K562 (cell line): Measurements from ENCODE around the gene THAP11. TPM values are rescaled to one million over a fixed set of nuclear protein-coding genes. Genes with fewer than 3 reads are reported as not detected.

ENCODE experiments used
- ATAC-seq: fragments of 200-7000 bp; cut with Tn5 transposase; 3 replicates; pipeline ENCODE4 v1.9.1; 2020; ENCODE audit warnings: moderate library complexity
- BruUV-seq: library from RNA; stranded (reverse); fragments of 400-500 nt; replicated peaks from 2 replicates; lab custom pipeline; 2021; lab: Mats Ljungman, UMichigan
- CTCF ChIA-PET: fragments of 300-600 bp; formaldehyde crosslinking; extraction: SDS; loops from one replicate; lab custom pipeline; 2021; ENCODE audit warnings: low intra/inter-chr PET ratio; lab: Yijun Ruan, JAX
- POLR2A ChIA-PET: fragments of 300-600, 350-650 bp; sonication (Branson Sonifier 250); formaldehyde crosslinking; extraction: SDS; loops from one replicate; lab custom pipeline; 2021; ENCODE audit warnings: antibody characterized with exemption, inconsistent platforms; lab: Yijun Ruan, JAX
- DNase-seq, 4 experiments: peaks; one replicate each; pipeline versions ENCODE4 v3.0.0 to v3.0.0-alpha.2; 2011 to 2018; ENCODE audit warnings: low spot score in 3 of 4, mixed read lengths in 3 of 4; ENCODE audit errors: extremely low read depth in 1 of 4
- FAIRE-seq: peaks from 2 replicates; lab custom pipeline; 2011; peaks lifted over from hg19 to GRCh38; lab: Jason Lieb, UNC
- H2AFZ ChIP-seq: 2 replicates; pipeline ENCODE4 v1.6.0; 2011; ENCODE audit warnings: low read depth, low read length, control low read depth, inconsistent platforms
- H3K27ac ChIP-seq: fragments of 200-600 bp; 3 replicates; pipeline ENCODE4 v1.8.0; 2011; ENCODE audit warnings: low read depth, mild to moderate bottlenecking, control low read depth, inconsistent platforms, low read length, moderate library complexity, mixed read lengths; ENCODE audit errors: extremely low read depth
- H3K27me3 ChIP-seq, 2 experiments: fragments of 300-600 bp in 1 of 2; 2 replicates in 1 of 2; 3 replicates in 1 of 2; pipeline versions ENCODE4 v1.6.0 to v1.8.0; 2011; ENCODE audit warnings: inconsistent platforms in 2 of 2, low read length in 2 of 2, mild to moderate bottlenecking in 1 of 2, mixed read lengths in 1 of 2, moderate library complexity in 1 of 2; ENCODE audit not compliant: control insufficient read depth in 2 of 2, insufficient read depth in 2 of 2
- H3K36me3 ChIP-seq: fragments of 300-600 bp; 3 replicates; pipeline ENCODE4 v1.8.0; 2011; ENCODE audit warnings: mild to moderate bottlenecking, low read length, inconsistent platforms; ENCODE audit not compliant: control insufficient read depth, insufficient read depth
- H3K4me1 ChIP-seq, 2 experiments: fragments of 200-600 bp in 1 of 2; replicated peaks in 1 of 2; 2 replicates in 1 of 2; 3 replicates in 1 of 2; pipeline versions ENCODE4 v1.5.1 to v1.8.0; 2011; ENCODE audit warnings: inconsistent platforms in 2 of 2, low read length in 2 of 2, mild to moderate bottlenecking in 1 of 2, mixed read lengths in 1 of 2, moderate library complexity in 1 of 2; ENCODE audit not compliant: control insufficient read depth in 2 of 2, insufficient read depth in 2 of 2
- H3K4me2 ChIP-seq: 2 replicates; pipeline ENCODE4 v1.6.1; 2011; ENCODE audit warnings: low read length, control low read depth, inconsistent platforms, mixed read lengths; ENCODE audit not compliant: insufficient read depth
- H3K4me3 ChIP-seq: fragments of 200-600 bp; sonication (generic), shearing (Covaris generic); 2 replicates; pipeline ENCODE4 v1.5.1; 2016; ENCODE audit warnings: control low read depth, inconsistent platforms
- H3K79me2 ChIP-seq: fragments of 200-600 bp; 3 replicates; pipeline ENCODE4 v1.8.0; 2011; ENCODE audit warnings: low read length, inconsistent platforms; ENCODE audit not compliant: control insufficient read depth, insufficient read depth
- H3K9ac ChIP-seq, 2 experiments: 2 replicates each; pipeline versions ENCODE4 v1.6.0 to v1.6.1; 2011; ENCODE audit warnings: low read depth in 2 of 2, low read length in 2 of 2, control low read depth in 1 of 2, inconsistent platforms in 1 of 2, mild to moderate bottlenecking in 1 of 2, mixed read lengths in 1 of 2; ENCODE audit not compliant: insufficient read depth in 1 of 2
- H3K9me1 ChIP-seq: one replicate; pipeline ENCODE4 v1.6.0; 2011; ENCODE audit warnings: inconsistent platforms, mild to moderate bottlenecking, low read length, moderate library complexity; ENCODE audit not compliant: control insufficient read depth, insufficient read depth
- H3K9me3 ChIP-seq: replicated peaks from 2 replicates; pipeline ENCODE4 v1.5.1; 2011; ENCODE audit warnings: low read depth, low read length, inconsistent platforms; ENCODE audit not compliant: control insufficient read depth, insufficient read depth
- H4K20me1 ChIP-seq: replicated peaks from 2 replicates; pipeline ENCODE4 v1.6.1; 2011; ENCODE audit warnings: low read length, inconsistent platforms, mixed read lengths; ENCODE audit not compliant: control insufficient read depth, insufficient read depth
- CEBPG ChIP-seq, 3 experiments: fragments of 200-800 bp in 1 of 3; sonication (Bioruptor generic) in 1 of 3; sonication (generic) in 1 of 3; formaldehyde crosslinking in 1 of 3; IDR thresholded peaks in 2 of 3; conservative IDR thresholded peaks in 1 of 3; 2 replicates each; pipeline versions ENCODE4 v1.6.1 to v1.8.0; 2016 to 2022; ENCODE audit warnings: missing compliant biosample characterization in 2 of 3, missing genetic modification characterization in 2 of 3, mild to moderate bottlenecking in 1 of 3, missing genetic modification reagents in 1 of 3
- FOXM1 ChIP-seq, 2 experiments: fragments of 450-650 bp in 1 of 2; sonication (generic) in 1 of 2; formaldehyde crosslinking in 1 of 2; IDR thresholded peaks; 2 replicates each; pipeline versions ENCODE4 v1.6.1 to v1.9.0; 2017 to 2022; ENCODE audit warnings: low read depth in 2 of 2, mild to moderate bottlenecking in 2 of 2, missing genetic modification reagents in 1 of 2, moderate library complexity in 1 of 2
- HDAC1 ChIP-seq, 2 experiments: fragments of 450-650 bp; IDR thresholded peaks; 2 replicates each; pipeline ENCODE4 v1.6.1; 2016 to 2017; ENCODE audit warnings: inconsistent platforms in 1 of 2, mild to moderate bottlenecking in 1 of 2, moderate library complexity in 1 of 2
- MTA1 ChIP-seq: fragments of 450-650 bp; IDR thresholded peaks from 2 replicates; pipeline ENCODE4 v1.6.1; 2017; ENCODE audit warnings: borderline replicate concordance
- RB1 ChIP-seq: fragments of 450-650 bp; IDR thresholded peaks from 2 replicates; pipeline ENCODE4 v1.6.1; 2017; ENCODE audit warnings: low read depth, mild to moderate bottlenecking
- SMAD1 ChIP-seq: fragments of 150-350 bp; IDR thresholded peaks from 2 replicates; pipeline ENCODE4 v1.6.1; 2014; ENCODE audit warnings: low read length, low read depth; ENCODE audit not compliant: partially characterized antibody
- STAG1 ChIP-seq: sonication (generic); formaldehyde crosslinking; IDR thresholded peaks from 2 replicates; pipeline ENCODE4 v1.5.0; 2020; ENCODE audit warnings: missing genetic modification reagents, borderline replicate concordance
- ZBTB7A ChIP-seq: IDR thresholded peaks from 2 replicates; pipeline ENCODE4 v1.6.1; 2011; ENCODE audit warnings: low read depth, mild to moderate bottlenecking, low read length, moderate library complexity, borderline replicate concordance; ENCODE audit not compliant: control insufficient read depth
- whole genome bisulfite sequencing: fragments of 100-300 bp; shearing (Covaris generic); methylation state at CpG from one replicate; pipeline ENCODE4 v1.1.6; 2016; ENCODE audit warnings: low coverage, mixed read lengths; ENCODE audit not compliant: insufficient coverage; ENCODE audit errors: missing lambda C conversion rate; 5-methylcytosine and 5-hydroxymethylcytosine counted together
- in situ Hi-C: fragments of 300-500 bp; cut with MboI; formaldehyde crosslinking; loops from 4 replicates; pipeline ENCODE4 v1.15.0; 2018; ENCODE audit warnings: inconsistent platforms, mixed read lengths
- intact Hi-C: fragments of 100-400 bp; cut with micrococcal nuclease; formaldehyde crosslinking; loops from 2 replicates; pipeline ENCODE4 v1.14.2; 2022
- polyA plus RNA-seq, 8 experiments: library from polyadenylated mRNA; depleted of rRNA in 4 of 8; stranded (reverse) in 5 of 8; unstranded in 3 of 8; fragments of >200 nt; fragmentation: Nextera tagmentation in 2 of 8; fragmentation: Illumina TruSeq in 1 of 8; extraction: Ambion mirVana in 2 of 8; extraction: Trizol in 1 of 8; gene quantifications; 2 replicates each; pipeline versions ENCODE4 v1.2.1 to v1.2.3, GENCODE V29; 2011 to 2014; ENCODE audit warnings: inconsistent platforms in 1 of 8, missing spikeins in 1 of 8
- total RNA-seq, 7 experiments: library from RNA; depleted of rRNA in 6 of 7; stranded (reverse); fragments of >200 nt in 6 of 7; fragmentation: Illumina TruSeq in 2 of 7; extraction: Trizol in 2 of 7; gene quantifications; 2 replicates each; pipeline versions ENCODE4 v1.2.1 to v1.2.3, GENCODE V29; 2011 to 2021; ENCODE audit warnings: low replicate concordance in 1 of 7

Gene THAP11
- total and polyA plus RNA-seq, 9 of the 15 experiments (the other 6 are each of a cell fraction or from before 2014, with no cell fraction given), result 2.4 to 31.6 (median 21.4) TPM

GRCh38 chr16:67822511-67822910 is 19.6 kb upstream of the THAP11 start:
- ChIA-PET CTCF (no interaction called here), POLR2A (interaction anchor here (0.6 kb wide), 1 partner anchor 22 kb away, joined by 7 read pairs; no protein-coding TSS in a partner anchor)
- intact Hi-C loops, result no loop called here
- 35% methylated on average over 2 of the region's 2 CpGs for WGBS
- peaks cover 5% of the 10 kb centered on the region for H3K9me1 ChIP-seq
- no peaks in the 10 kb centered on the region for H3K9me3 ChIP-seq
- peak overlapping the region in 1 of 2 experiments; percentile 76; a peak in 1 of 4 replicates for H3K9ac ChIP-seq
- H3K36me3 ChIP-seq, result peaks cover 8% of the 10 kb centered on the region; the same call in 2 of the 3 replicates
- no peaks in the 10 kb centered on the region for H4K20me1 ChIP-seq
- peak; percentile 72 for FAIRE-seq
- in situ Hi-C loops, result no loop called here
- BruUV-seq, result no TSS peak
- H3K4me3 ChIP-seq, result no peak overlapping the region
- no peak overlapping the region for H3K4me2 ChIP-seq
- H3K27ac ChIP-seq, result no peak overlapping the region
- H3K79me2 ChIP-seq, result no peaks in the 10 kb centered on the region
- DNase-seq, result no peak
- TF ChIP-seq STAG1 (CRISPR knock-in tag) (no peak), RB1 (no peak), SMAD1 (no peak), ZBTB7A (no peak), MTA1 (no peak), FOXM1 (IDR thresholded peaks at IDR 0.05; ENCODE audit: low read depth) (no peak), FOXM1 (CRISPR knock-in tag; IDR thresholded peaks at IDR 0.05; ENCODE audit: low read depth) (no peak), HDAC1 (IDR thresholded peaks at IDR 0.05) (no peak), CEBPG (CRISPR knock-in tag; IDR thresholded peaks at IDR 0.05) (no peak), CEBPG (tag; conservative IDR thresholded peaks at IDR 0.05 in 1 of 2, IDR thresholded peaks at IDR 0.05 in 1 of 2) (no peak)
- peaks cover 0 to 13% of the 10 kb centered on the region in 2 experiments; a peak in 2 of 5 replicates for H3K4me1 ChIP-seq
- no peaks in the 10 kb centered on the region for H3K27me3 ChIP-seq
- no peak for ATAC-seq
- no peak overlapping the region for H2AFZ ChIP-seq
